Parathyroid adenoma (tissue), 2 donors: ENCODE data around the gene C2orf80.

Experiments
- H2AFZ ChIP-seq: fragments of 300-600 bp; sonication (generic); one replicate; pipeline ENCODE4 v1.7.0; 2017; ENCODE audit warnings: antibody characterized with exemption, mild to moderate bottlenecking
- H3K27ac ChIP-seq: fragments of 300-600 bp; sonication (generic); one replicate; pipeline ENCODE4 v1.7.0; 2017
- H3K27me3 ChIP-seq: fragments of 300-600 bp; sonication (generic); one replicate; pipeline ENCODE4 v1.7.0; 2017; ENCODE audit warnings: low read length; ENCODE audit not compliant: control insufficient read depth, insufficient read depth
- H3K36me3 ChIP-seq: fragments of 300-600 bp; sonication (generic); one replicate; pipeline ENCODE4 v1.7.0; 2017; ENCODE audit warnings: low read length; ENCODE audit not compliant: control insufficient read depth, insufficient read depth
- H3K4me1 ChIP-seq: fragments of 300-600 bp; sonication (generic); one replicate; pipeline ENCODE4 v1.7.0; 2017; ENCODE audit warnings: control low read depth
- H3K4me2 ChIP-seq: fragments of 300-600 bp; sonication (generic); one replicate; pipeline ENCODE4 v1.7.0; 2017; ENCODE audit warnings: low read length
- H3K4me3 ChIP-seq: fragments of 300-600 bp; sonication (generic); one replicate; pipeline ENCODE4 v1.7.0; 2017; ENCODE audit warnings: low read depth, low read length
- H3K79me2 ChIP-seq: fragments of 300-600 bp; sonication (generic); one replicate; pipeline ENCODE4 v1.7.0; 2017; ENCODE audit warnings: control low read depth
- H3K9ac ChIP-seq: fragments of 300-600 bp; sonication (generic); one replicate; pipeline ENCODE4 v1.7.0; 2017; ENCODE audit warnings: mild to moderate bottlenecking
- H3K9me3 ChIP-seq: fragments of 300-600 bp; sonication (generic); one replicate; pipeline ENCODE4 v1.7.0; 2017; ENCODE audit warnings: low read length; ENCODE audit not compliant: control insufficient read depth
- CTCF ChIP-seq: fragments of 300-600 bp; sonication (generic); IDR thresholded peaks from one replicate; pipeline ENCODE4 v1.7.0; 2017; ENCODE audit warnings: antibody characterized with exemption, mild to moderate bottlenecking
- donor health status: primary hyperparathyroidism.

C2orf80 gene

GRCh38 chr2:208189810-208190503, at the start of gene C2orf80:
Gene C2orf80, minus strand, starts transcription at chr2:208190030. Its CDS starts 3,044 bp downstream, at chr2:208186986.
- Histone ChIP-seq H3K9ac (no peak within 1 kb of the TSS), H3K4me2 (no peak within 1 kb of the TSS), H2AFZ (no peak within 1 kb of the TSS), H3K4me1 (no peaks in the 10 kb centered on the region), H3K36me3 (no peaks in the 10 kb centered on the region), H3K9me3 (no peaks in the 10 kb centered on the region), H3K4me3 (no peak within 1 kb of the TSS), H3K27ac (no peak within 1 kb of the TSS), H3K79me2 (no peaks in the 10 kb centered on the region), H3K27me3 (no peaks in the 10 kb centered on the region)
- TF ChIP-seq CTCF = no peak

- H3K4me3 ChIP-seq = no peak overlapping the region
- no peaks in the 10 kb centered on the region for H3K36me3 ChIP-seq
- no peak overlapping the region for H3K9ac ChIP-seq
- no peak overlapping the region for H2AFZ ChIP-seq
- no peak for TF ChIP-seq CTCF
- no peaks in the 10 kb centered on the region for H3K4me1 ChIP-seq
- no peaks in the 10 kb centered on the region for H3K79me2 ChIP-seq
- H3K27me3 ChIP-seq = no peaks in the 10 kb centered on the region
- H3K4me2 ChIP-seq = no peak overlapping the region
- no peaks in the 10 kb centered on the region for H3K9me3 ChIP-seq
- H3K27ac ChIP-seq = no peak overlapping the region
Measured at GRCh38 chr2:208235860-208236259, 46.0 kb upstream of the C2orf80 start.

GRCh38 chr2:208234786-208235185, 45.0 kb upstream of the C2orf80 start:
- Histone ChIP-seq H3K9ac (no peak overlapping the region), H3K27me3 (no peaks in the 10 kb centered on the region), H2AFZ (no peak overlapping the region), H3K9me3 (no peaks in the 10 kb centered on the region), H3K4me2 (no peak overlapping the region), H3K36me3 (no peaks in the 10 kb centered on the region), H3K79me2 (no peaks in the 10 kb centered on the region), H3K27ac (no peak overlapping the region), H3K4me3 (no peak overlapping the region), H3K4me1 (no peaks in the 10 kb centered on the region)
- no peak for TF ChIP-seq CTCF

GRCh38 chr2:208228476-208228875, 38.6 kb upstream of the C2orf80 start:
- no peaks in the 10 kb centered on the region for H3K9me3 ChIP-seq
- no peak for TF ChIP-seq CTCF

GRCh38 chr2:208227581-208228232, 37.9 kb upstream of the C2orf80 start:
- H3K4me1 ChIP-seq = no peaks in the 10 kb centered on the region
- TF ChIP-seq CTCF = no peak

More at GRCh38 chr2:208228476-208228875, 38.6 kb upstream of the C2orf80 start:
- Histone ChIP-seq H3K4me3 (no peak overlapping the region), H3K27me3 (no peaks in the 10 kb centered on the region), H3K79me2 (no peaks in the 10 kb centered on the region), H3K4me1 (no peaks in the 10 kb centered on the region), H3K4me2 (no peak overlapping the region), H2AFZ (no peak overlapping the region), H3K9ac (no peak overlapping the region), H3K27ac (no peak overlapping the region), H3K36me3 (no peaks in the 10 kb centered on the region)

More at GRCh38 chr2:208227581-208228232, 37.9 kb upstream of the C2orf80 start:
- Histone ChIP-seq H3K9ac (no peak overlapping the region), H3K4me2 (no peak overlapping the region), H3K4me3 (no peak overlapping the region), H2AFZ (no peak overlapping the region), H3K9me3 (no peaks in the 10 kb centered on the region), H3K27me3 (no peaks in the 10 kb centered on the region), H3K27ac (no peak overlapping the region), H3K79me2 (no peaks in the 10 kb centered on the region), H3K36me3 (no peaks in the 10 kb centered on the region)
